NOMO-1 treated with dmso at 0.1 percent for 144 hours (cell line): ENCODE data around the gene ENTPD1.
A peak's percentile ranks its signal among the peaks of the same experiment; 100 is the strongest.
"Not testable (repeated sequence)": the region's sequence is repeated elsewhere in the genome, so short reads cannot be mapped to it uniquely, and the experiment has no call there.

Experiments used
- DNase-seq: peaks from one replicate; lab custom pipeline; 2025; ENCODE audit not compliant: unreplicated experiment; lab: John Stamatoyannopoulos, UW

ENTPD1 gene, protein sequence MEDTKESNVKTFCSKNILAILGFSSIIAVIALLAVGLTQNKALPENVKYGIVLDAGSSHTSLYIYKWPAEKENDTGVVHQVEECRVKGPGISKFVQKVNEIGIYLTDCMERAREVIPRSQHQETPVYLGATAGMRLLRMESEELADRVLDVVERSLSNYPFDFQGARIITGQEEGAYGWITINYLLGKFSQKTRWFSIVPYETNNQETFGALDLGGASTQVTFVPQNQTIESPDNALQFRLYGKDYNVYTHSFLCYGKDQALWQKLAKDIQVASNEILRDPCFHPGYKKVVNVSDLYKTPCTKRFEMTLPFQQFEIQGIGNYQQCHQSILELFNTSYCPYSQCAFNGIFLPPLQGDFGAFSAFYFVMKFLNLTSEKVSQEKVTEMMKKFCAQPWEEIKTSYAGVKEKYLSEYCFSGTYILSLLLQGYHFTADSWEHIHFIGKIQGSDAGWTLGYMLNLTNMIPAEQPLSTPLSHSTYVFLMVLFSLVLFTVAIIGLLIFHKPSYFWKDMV

DNA sequence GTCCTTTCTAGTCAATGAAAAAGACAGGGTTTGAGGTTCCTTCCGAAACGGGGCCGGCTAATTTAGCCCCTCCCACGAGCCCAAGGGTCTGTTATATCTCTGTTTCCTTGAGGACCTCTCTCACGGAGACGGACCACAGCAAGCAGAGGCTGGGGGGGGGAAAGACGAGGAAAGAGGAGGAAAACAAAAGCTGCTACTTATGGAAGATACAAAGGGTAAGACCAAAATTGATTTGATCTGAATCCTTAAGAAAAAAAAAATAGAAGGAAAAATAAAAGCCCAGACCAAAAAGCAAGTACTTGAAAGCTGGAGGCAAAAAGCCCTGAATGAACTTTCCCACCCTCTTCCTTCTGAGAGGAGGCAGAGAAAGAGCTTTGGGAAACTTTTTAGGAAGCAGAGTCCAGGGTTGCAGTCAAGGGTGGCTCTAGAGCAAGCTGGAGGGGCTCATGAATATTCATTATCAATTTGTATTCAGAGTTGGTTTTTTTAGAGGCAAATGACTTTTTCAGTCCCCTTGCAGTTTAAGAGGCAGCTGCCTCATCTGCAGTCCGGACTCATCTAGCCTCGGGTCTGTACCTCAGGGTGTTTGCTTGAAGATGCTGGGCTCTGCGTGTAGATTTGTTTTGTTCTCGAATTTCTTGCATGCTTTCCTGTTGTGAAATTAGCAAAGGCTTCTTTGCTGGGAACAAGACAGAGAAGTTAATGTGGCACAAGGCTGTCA, at the start of gene ENTPD1:
ENTPD1 (plus strand) TSS at position 123 of the 721 bp plus-strand sequence; CDS start at position 200, 77 bp downstream.
- peak; percentile 43 for DNase-seq

GRCh38 chr10:95706573-95706972, 49.4 kb upstream of the ENTPD1 start:
- no peak for DNase-seq

GRCh38 chr10:95706990-95707389, 49.0 kb upstream of the ENTPD1 start:
- no peak for DNase-seq

- no peak for DNase-seq
Observed at GRCh38 chr10:95711492-95711891, 44.5 kb upstream of the ENTPD1 start.

GRCh38 chr10:95716466-95716865, 39.5 kb upstream of the ENTPD1 start:
- DNase-seq, result no peak

- no peak for DNase-seq
Observed at GRCh38 chr10:95716866-95717265, 39.1 kb upstream of the ENTPD1 start.

DNA sequence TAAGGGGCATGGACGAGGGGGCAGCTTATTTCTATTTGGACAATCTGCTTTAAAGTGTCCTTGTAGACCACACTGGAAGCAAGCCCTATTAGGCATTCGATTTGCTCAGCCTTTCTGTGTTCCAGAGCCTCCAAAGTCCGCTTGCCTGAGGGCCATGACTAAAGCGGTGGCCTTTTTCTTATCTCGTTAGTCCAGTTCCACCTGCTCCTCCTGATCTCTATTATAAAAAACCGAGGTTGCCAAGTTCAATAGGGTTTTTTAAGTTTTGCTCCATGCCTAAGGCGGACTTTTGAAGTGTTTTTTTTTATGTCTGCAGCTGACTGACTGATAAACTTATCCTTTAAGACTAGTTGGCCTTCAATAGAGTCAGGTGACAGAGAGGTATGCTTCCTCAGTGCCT, 35.2 kb upstream of the ENTPD1 start:
- DNase-seq, result not testable (repeated sequence)

DNA sequence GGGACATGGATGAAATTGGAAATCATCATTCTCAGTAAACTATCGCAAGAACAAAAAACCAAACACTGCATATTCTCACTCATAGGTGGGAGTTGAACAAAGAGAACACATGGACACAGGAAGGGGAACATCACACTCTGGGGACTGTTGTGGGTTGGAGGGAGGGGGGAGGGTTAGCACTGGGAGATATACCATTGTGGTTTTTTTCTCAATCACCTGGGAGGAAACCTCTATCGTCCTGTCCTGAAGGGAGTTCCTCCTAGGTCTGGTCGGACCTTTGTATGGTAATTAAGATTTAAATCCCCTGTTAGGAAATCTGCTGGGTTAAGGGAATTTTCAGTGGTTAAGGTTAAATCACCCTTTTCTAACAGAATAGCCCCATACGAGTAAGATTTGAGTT, 33.5 kb upstream of the ENTPD1 start:
- not testable (repeated sequence) for DNase-seq

- no peak for DNase-seq
Observed at GRCh38 chr10:95728526-95728925, 27.4 kb upstream of the ENTPD1 start.

GRCh38 chr10:95729323-95730055, 26.5 kb upstream of the ENTPD1 start:
- DNase-seq, result no peak

GRCh38 chr10:95730233-95730632, 25.7 kb upstream of the ENTPD1 start:
- DNase-seq, result peak; percentile 23

DNA sequence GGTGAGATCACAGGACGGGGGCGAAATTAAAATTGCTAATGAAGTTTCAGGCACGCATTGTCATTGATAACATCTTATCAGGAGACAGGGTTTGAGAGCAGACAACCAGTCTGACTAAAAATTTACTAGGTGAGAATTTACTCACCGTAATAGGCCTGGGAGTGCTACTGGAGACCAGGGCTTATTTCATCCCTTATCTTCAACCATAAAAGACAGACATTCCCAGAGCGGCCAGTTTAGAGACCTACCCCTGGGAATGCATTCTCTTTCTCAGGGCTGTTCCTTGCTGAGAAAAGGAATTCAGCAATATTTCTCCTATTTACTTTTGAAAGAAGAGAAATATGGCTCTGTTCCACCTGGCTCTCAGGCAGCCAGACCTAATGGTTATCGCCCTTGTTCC, 23.1 kb upstream of the ENTPD1 start:
- not testable (repeated sequence) for DNase-seq

- DNase-seq, result no peak
Observed at GRCh38 chr10:95739056-95739455, 16.9 kb upstream of the ENTPD1 start.

DNA sequence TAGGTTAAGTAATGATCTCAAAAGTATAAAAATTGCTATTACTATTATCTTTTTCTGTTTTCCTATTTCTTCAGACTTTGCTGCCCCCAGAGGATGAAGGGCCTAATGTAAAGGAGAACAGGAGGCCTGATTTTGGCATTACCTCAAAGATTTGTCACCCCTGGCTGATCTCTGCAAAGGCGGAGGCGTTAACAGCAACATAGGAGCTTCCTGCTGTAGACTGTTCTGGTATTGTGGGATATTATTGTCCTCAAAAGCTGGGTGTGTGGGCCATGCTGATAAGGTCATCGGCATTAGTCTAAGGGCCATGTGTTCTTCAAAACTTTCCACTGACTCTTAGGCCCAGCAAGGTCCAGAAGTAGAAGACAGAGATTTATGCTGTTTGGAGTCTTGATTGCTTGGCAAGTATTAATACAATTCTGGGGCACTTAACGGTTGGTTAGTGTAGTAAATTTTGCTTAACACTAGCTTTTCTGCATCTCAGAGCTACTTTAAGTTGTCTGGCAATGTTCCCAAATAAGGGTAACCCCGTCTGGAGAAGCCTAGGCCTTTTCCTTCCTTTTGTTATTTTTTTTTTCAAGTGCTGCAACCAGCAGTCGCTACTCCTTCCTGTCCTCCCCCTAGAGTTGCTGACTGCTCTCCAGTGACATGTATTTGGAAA, 14.0 kb upstream of the ENTPD1 start:
- DNase-seq, result no peak

GRCh38 chr10:95742485-95742884, 13.5 kb upstream of the ENTPD1 start:
- no peak for DNase-seq

- no peak for DNase-seq
Observed at GRCh38 chr10:95742962-95743535, 12.9 kb upstream of the ENTPD1 start.

GRCh38 chr10:95745501-95745900, 10.5 kb upstream of the ENTPD1 start:
- DNase-seq, result no peak

DNA sequence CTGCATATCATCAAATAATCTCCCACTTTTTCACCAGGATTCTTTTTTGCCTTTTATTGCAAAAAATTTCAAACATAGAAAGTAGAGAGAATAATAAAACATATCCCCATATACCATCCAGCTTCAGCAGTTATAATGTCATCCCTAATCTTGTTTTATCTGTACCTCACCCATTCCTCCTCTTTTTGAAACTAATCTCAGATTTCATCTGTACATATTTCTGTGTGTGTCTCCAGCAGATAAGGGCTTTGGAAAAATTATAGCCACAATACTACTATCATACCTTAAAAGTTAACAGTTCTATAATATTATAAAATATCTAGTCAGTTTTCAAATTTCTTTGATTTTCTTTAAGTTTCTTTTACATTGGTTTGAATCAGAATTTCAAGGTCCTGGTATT, 7.6 kb upstream of the ENTPD1 start:
- no peak for DNase-seq

DNA sequence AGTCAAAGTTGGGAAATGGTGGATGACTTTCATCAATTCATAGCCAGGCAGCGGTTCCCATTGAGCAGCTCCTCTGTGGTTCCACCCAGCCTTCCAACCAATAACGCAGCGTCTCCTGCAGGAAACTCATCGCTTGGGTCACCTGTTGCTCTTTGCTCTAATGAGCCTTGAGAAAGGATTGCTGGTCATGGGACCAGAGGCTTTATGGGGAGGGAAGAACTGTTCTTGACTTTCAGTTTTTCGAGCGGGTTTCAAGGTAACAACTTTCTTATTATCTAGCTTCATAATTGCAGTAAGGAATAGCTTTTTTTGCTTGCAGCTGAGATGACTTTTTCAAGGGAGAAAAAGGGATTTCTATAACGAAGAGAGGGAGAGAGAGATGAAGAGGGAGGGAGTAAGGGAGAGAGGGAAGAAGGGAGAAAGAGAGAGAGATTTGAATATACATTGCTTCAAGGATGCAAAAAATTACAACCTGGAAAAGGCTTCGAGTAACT, 405 bp upstream of the ENTPD1 start:
- DNase-seq, result peak; percentile 75
